HFFc6 (cell line): ENCODE results near the gene EVC. TPM values are rescaled to one million over a fixed set of nuclear protein-coding genes. Genes with fewer than 3 reads are reported as not detected.

ENCODE experiments used
- DNase-seq: peaks from one replicate; pipeline ENCODE4 v3.0.0-alpha.2; 2018
- H3K27ac Mint-ChIP-seq: 2 replicates; pipeline ENCODE4 v1.8.0; 2020; ENCODE audit warnings: mild to moderate bottlenecking, mixed read lengths
- H3K27me3 Mint-ChIP-seq: 2 replicates; pipeline ENCODE4 v1.8.0; 2021; ENCODE audit warnings: mild to moderate bottlenecking, moderate library complexity, mixed read lengths; ENCODE audit not compliant: insufficient read depth
- H3K36me3 Mint-ChIP-seq: 2 replicates; pipeline ENCODE4 v1.8.0; 2021; ENCODE audit warnings: low read depth, mixed read lengths
- H3K4me1 Mint-ChIP-seq: 2 replicates; pipeline ENCODE4 v1.8.0; 2020; ENCODE audit warnings: low read depth, mixed read lengths
- H3K4me3 Mint-ChIP-seq: 2 replicates; pipeline ENCODE4 v1.8.0; 2020; ENCODE audit warnings: mild to moderate bottlenecking, moderate library complexity, mixed read lengths
- H3K9me3 Mint-ChIP-seq: 2 replicates; pipeline ENCODE4 v1.8.0; 2020; ENCODE audit warnings: mild to moderate bottlenecking, mixed read lengths
- total RNA-seq, 6 experiments: library from RNA; stranded (reverse); fragmentation: NEBNext Ultra II Directional; extraction: Animal tissue kit (Norgen Biotek cat#: 25700); gene quantifications; 2 replicates in 1 of 6; 3 replicates in 5 of 6; pipeline ENCODE4 v1.2.3, GENCODE V29; 2021
- TF ChIP-seq, protein P1 (sequence below): fragments of 200-600 bp; sonication (generic); IDR thresholded peaks from 2 replicates; pipeline ENCODE4 v1.5.0; 2021; ENCODE audit warnings: antibody characterized with exemption, mild to moderate bottlenecking

EVC gene
- total RNA-seq, 6 experiments from 2014 or later = 30.7 to 40.9 (median 33.7) TPM

DNA sequence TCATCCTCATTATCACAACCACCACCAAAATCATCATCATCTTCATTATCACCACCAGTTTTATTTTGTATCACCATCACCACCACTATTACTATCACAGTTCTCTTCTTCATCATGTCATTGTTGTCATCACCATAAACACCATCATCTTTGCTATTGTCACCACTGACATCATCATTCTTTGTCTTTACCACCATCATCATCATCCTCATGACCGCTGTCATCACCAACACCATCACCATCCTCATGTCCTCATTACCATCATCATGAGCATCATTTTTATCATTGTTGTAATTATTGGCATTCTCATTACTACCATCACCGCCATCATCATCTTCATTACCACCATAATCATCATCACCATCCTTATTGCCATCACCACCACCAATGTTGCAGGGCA, 31.4 kb downstream of the EVC start:
- H3K27me3 Mint-ChIP-seq = no peaks in the 10 kb centered on the region
- no peaks in the 10 kb centered on the region for H3K9me3 Mint-ChIP-seq
- no peak for DNase-seq
- TF ChIP-seq, protein P1, sequence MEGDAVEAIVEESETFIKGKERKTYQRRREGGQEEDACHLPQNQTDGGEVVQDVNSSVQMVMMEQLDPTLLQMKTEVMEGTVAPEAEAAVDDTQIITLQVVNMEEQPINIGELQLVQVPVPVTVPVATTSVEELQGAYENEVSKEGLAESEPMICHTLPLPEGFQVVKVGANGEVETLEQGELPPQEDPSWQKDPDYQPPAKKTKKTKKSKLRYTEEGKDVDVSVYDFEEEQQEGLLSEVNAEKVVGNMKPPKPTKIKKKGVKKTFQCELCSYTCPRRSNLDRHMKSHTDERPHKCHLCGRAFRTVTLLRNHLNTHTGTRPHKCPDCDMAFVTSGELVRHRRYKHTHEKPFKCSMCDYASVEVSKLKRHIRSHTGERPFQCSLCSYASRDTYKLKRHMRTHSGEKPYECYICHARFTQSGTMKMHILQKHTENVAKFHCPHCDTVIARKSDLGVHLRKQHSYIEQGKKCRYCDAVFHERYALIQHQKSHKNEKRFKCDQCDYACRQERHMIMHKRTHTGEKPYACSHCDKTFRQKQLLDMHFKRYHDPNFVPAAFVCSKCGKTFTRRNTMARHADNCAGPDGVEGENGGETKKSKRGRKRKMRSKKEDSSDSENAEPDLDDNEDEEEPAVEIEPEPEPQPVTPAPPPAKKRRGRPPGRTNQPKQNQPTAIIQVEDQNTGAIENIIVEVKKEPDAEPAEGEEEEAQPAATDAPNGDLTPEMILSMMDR = no peak
- peaks cover 33% of the 10 kb centered on the region for H3K4me1 Mint-ChIP-seq
- H3K4me3 Mint-ChIP-seq = no peak overlapping the region
- peaks cover 17% of the 10 kb centered on the region for H3K36me3 Mint-ChIP-seq
- H3K27ac Mint-ChIP-seq = no peak overlapping the region

DNA sequence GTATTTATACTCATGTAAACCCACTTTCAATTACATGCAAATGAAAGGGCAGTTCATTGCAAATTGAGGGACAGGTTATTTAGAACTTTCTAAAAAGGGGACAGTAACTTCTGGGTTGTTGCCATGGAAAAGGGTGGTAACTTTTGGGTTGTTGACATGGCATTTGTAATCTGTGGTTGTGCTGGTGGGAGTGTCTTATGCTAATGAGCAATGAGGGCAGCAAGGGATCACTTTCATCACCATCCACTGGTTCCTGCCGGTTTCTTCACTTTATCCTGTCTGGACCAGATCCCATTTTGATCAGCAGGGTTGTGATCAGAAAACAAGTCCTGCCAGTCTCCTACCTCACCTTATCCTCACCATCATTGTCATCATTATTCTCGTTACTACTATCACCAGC, 32.0 kb downstream of the EVC start:
- Mint-ChIP-seq H3K4me1 (peaks cover 33% of the 10 kb centered on the region), H3K4me3 (no peak overlapping the region), H3K36me3 (peaks cover 13% of the 10 kb centered on the region), H3K27ac (no peak overlapping the region), H3K9me3 (no peaks in the 10 kb centered on the region), H3K27me3 (no peaks in the 10 kb centered on the region)
- DNase-seq = no peak
- TF ChIP-seq, protein P1 = no peak

DNA sequence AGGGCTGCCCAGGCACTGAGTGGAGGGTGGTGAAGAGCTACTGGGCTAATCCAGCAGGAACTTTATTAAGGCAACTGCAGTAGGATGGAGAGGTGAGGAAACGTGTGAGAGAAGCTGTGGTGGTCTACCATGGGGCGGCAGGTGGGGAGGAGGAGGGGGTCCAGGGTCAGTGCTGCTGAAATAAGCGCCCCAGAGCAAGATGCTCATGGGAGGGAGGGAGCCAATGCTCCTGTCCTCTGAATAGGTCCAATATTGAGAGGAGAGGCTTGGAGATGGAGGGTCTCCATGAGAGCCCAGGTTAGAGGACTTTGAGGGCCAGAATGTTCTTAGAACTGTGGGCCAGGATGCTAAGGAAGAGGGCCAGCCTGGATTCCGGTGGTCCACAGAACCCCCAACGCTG, 35.2 kb downstream of the EVC start:
- peak overlapping the region; percentile 59 for H3K4me3 Mint-ChIP-seq
- H3K27ac Mint-ChIP-seq = peak overlapping the region; percentile 85
- peaks cover 22% of the 10 kb centered on the region for H3K36me3 Mint-ChIP-seq
- H3K9me3 Mint-ChIP-seq = no peaks in the 10 kb centered on the region
- peaks cover 63% of the 10 kb centered on the region for H3K4me1 Mint-ChIP-seq
- TF ChIP-seq, protein P1 = no peak
- no peak for DNase-seq
- peaks cover 3% of the 10 kb centered on the region for H3K27me3 Mint-ChIP-seq

DNA sequence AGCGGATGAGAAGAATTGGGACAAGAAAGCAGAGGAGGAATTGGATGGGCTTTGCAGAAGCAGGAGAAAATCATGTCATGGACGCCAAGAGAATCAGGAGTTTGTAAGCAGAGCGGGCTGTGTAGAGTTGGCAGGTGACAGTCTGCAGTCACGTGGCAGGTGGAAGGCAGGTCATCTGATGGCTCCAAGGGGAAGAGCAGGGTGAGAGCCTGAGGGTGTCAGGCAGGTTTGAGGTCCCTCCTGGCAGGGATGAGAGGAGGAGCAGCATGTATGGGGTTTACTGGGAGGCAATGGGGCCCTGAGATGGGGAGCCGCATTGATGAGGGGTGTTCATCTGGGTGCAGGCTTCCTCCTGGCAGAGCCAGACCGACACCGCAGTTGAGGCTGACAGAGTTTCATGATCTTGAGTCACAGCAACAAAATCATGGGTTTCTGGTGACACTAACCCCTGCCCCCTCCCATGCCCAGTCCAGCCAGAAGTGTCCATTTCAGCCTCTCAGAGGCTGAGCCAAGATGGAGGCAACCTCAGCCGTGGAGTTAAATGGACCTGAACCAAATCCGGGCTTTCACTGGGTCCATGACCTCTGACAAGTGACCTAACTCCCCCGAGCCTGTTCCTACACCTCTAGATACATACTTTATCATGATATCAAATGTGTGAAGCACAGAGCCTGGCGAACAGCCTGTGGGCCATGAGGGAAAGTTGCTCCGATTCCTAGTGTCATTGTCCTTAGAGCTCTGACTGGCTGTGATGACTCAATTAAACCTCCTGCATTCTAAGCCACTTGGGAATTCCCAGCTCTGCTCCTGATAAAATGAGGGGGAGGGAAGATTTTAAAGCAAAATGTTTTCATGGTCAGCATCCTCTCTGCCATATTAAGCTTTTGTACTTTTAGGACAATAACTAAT, 36.1 kb downstream of the EVC start:
- no peaks in the 10 kb centered on the region for H3K9me3 Mint-ChIP-seq
- H3K4me3 Mint-ChIP-seq = peak overlapping the region; percentile 59
- peak; percentile 48 for DNase-seq
- TF ChIP-seq, protein P1 = no peak
- peaks cover 71% of the 10 kb centered on the region for H3K4me1 Mint-ChIP-seq
- H3K27ac Mint-ChIP-seq = peak overlapping the region; percentile 85
- H3K36me3 Mint-ChIP-seq = peaks cover 22% of the 10 kb centered on the region
- H3K27me3 Mint-ChIP-seq = peaks cover 3% of the 10 kb centered on the region

DNA sequence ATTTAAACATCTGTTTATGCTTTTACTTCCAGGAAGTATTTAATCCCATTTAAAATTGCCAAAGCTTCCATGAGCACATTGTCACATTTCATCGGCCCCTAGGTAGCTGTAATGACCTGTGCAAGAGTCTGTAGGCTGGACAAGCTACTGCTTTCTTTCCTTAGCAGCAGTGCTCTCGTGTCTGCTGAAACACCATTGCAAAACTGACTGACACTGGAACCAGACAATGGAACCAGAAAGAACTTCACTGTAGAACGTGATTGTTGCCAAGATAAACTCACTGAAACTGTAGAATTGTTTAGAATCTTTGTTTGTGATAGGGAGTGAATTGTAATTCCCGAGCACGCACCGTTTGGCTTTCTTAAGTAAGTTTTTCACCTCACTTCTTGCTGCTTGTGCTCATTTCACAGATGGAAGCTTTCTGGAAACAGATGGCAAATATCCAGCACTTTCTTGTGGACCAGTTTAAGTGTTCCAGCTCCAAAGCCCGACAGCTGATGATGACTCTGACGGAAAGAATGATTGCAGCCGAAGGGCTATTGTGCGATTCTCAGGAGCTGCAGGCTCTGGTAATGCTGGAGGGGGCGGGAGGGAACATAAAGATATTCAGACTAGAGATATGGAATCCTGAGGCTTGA, 36.9 kb downstream of the EVC start:
- DNase-seq = peak; percentile 95
- peaks cover 4% of the 10 kb centered on the region for H3K27me3 Mint-ChIP-seq

More for the DNA sequence above, 36.9 kb downstream of the EVC start:
- Mint-ChIP-seq H3K27ac (peak overlapping the region; percentile 85), H3K4me1 (peaks cover 79% of the 10 kb centered on the region), H3K36me3 (peaks cover 22% of the 10 kb centered on the region), H3K9me3 (no peaks in the 10 kb centered on the region), H3K4me3 (peak overlapping the region; percentile 59)
- TF ChIP-seq, protein P1 = no peak
